H9 (cell line): ENCODE measurements around the gene SNX4. TPM values are rescaled to one million over a fixed set of nuclear protein-coding genes. Genes with fewer than 3 reads are reported as not detected.

Experiments used
- DNase-seq: peaks from one replicate; pipeline ENCODE4 v3.0.0-alpha.2; 2017
- H2AFZ ChIP-seq: one replicate; pipeline ENCODE4 v1.6.1; 2013; ENCODE audit warnings: mild to moderate bottlenecking, low read length, control low read depth, moderate library complexity
- H2AK5ac ChIP-seq: 2 replicates; pipeline ENCODE4 v1.6.1; 2013; ENCODE audit warnings: low read length, control low read depth, mixed read lengths; ENCODE audit not compliant: insufficient read length
- H2BK120ac ChIP-seq: one replicate; pipeline ENCODE4 v1.6.1; 2013; ENCODE audit warnings: low read depth, mild to moderate bottlenecking, low read length, control low read depth, inconsistent platforms; ENCODE audit not compliant: poor library complexity, severe bottlenecking
- H2BK12ac ChIP-seq: 2 replicates; pipeline ENCODE4 v1.6.1; 2013; ENCODE audit warnings: low read length, control low read depth, mixed read lengths, low read depth; ENCODE audit not compliant: insufficient read length
- H2BK15ac ChIP-seq: 2 replicates; pipeline ENCODE4 v1.6.1; 2013; ENCODE audit warnings: low read depth, low read length, control low read depth
- H2BK20ac ChIP-seq: one replicate; pipeline ENCODE4 v1.6.1; 2013; ENCODE audit warnings: low read depth, mild to moderate bottlenecking, low read length, control low read depth, inconsistent platforms; ENCODE audit not compliant: poor library complexity, severe bottlenecking
- H2BK5ac ChIP-seq: 2 replicates; pipeline ENCODE4 v1.6.1; 2013; ENCODE audit warnings: low read length, control low read depth, mixed read lengths; ENCODE audit not compliant: insufficient read length
- H3K14ac ChIP-seq: 2 replicates; pipeline ENCODE4 v1.6.1; 2013; ENCODE audit warnings: low read length, control low read depth; ENCODE audit not compliant: insufficient read depth
- H3K18ac ChIP-seq: 2 replicates; pipeline ENCODE4 v1.6.1; 2013; ENCODE audit warnings: low read depth, mild to moderate bottlenecking, mixed read lengths, low read length, control low read depth; ENCODE audit not compliant: insufficient read length
- H3K23ac ChIP-seq: 2 replicates; pipeline ENCODE4 v1.6.1; 2013; ENCODE audit warnings: low read length, control low read depth, mixed read lengths, low read depth; ENCODE audit not compliant: insufficient read length
- H3K23me2 ChIP-seq: 2 replicates; pipeline ENCODE4 v1.6.1; 2013; ENCODE audit warnings: low read depth, mild to moderate bottlenecking, mixed read lengths, low read length, control low read depth; ENCODE audit not compliant: insufficient read length, poor library complexity, severe bottlenecking
- H3K27ac ChIP-seq: 2 replicates; pipeline ENCODE4 v1.5.1; 2013; ENCODE audit warnings: low read length, control low read depth, mixed read lengths, low read depth; ENCODE audit not compliant: insufficient read length
- H3K27me3 ChIP-seq: 2 replicates; pipeline ENCODE4 v1.6.1; 2013; ENCODE audit warnings: low read length, control low read depth, inconsistent platforms; ENCODE audit not compliant: insufficient read depth
- H3K4ac ChIP-seq: 2 replicates; pipeline ENCODE4 v1.6.1; 2013; ENCODE audit warnings: low read depth, mild to moderate bottlenecking, control low read depth, inconsistent platforms, low read length, moderate library complexity
- H3K4me1 ChIP-seq: 2 replicates; pipeline ENCODE4 v1.6.1; 2013; ENCODE audit warnings: low read length, control low read depth, inconsistent platforms; ENCODE audit not compliant: insufficient read depth
- H3K4me2 ChIP-seq: 2 replicates; pipeline ENCODE4 v1.6.1; 2013; ENCODE audit warnings: low read length, control low read depth, mixed read lengths; ENCODE audit not compliant: insufficient read length, insufficient read depth
- H3K56ac ChIP-seq: 2 replicates; pipeline ENCODE4 v1.6.1; 2013; ENCODE audit warnings: low read depth, mild to moderate bottlenecking, mixed read lengths, low read length, control low read depth; ENCODE audit not compliant: insufficient read length
- H3K79me1 ChIP-seq: 2 replicates; pipeline ENCODE4 v1.6.1; 2013; ENCODE audit warnings: low read depth, mild to moderate bottlenecking, moderate library complexity, low read length, control low read depth, inconsistent platforms; ENCODE audit not compliant: insufficient read depth, poor library complexity, severe bottlenecking
- H3K79me2 ChIP-seq: 2 replicates; pipeline ENCODE4 v1.6.1; 2013; ENCODE audit warnings: low read length, control low read depth, inconsistent platforms; ENCODE audit not compliant: insufficient read depth
- H3K9ac ChIP-seq: 2 replicates; pipeline ENCODE4 v1.6.1; 2013; ENCODE audit warnings: low read length, control low read depth, mixed read lengths; ENCODE audit not compliant: insufficient read length; ENCODE audit errors: extremely low read depth
- H3K9me3 ChIP-seq: one replicate; pipeline ENCODE4 v1.6.1; 2013; ENCODE audit warnings: low read depth, low read length, inconsistent platforms; ENCODE audit not compliant: control insufficient read depth
- H3T11ph ChIP-seq: one replicate; pipeline ENCODE4 v1.6.1; 2013; ENCODE audit warnings: mild to moderate bottlenecking, low read length, control low read depth, inconsistent platforms
- H4K20me1 ChIP-seq: one replicate; pipeline ENCODE4 v1.6.1; 2013; ENCODE audit not compliant: control insufficient read depth, insufficient read length, insufficient read depth
- H4K5ac ChIP-seq: 2 replicates; pipeline ENCODE4 v1.6.1; 2013; ENCODE audit warnings: low read depth, mild to moderate bottlenecking, mixed read lengths, low read length, control low read depth; ENCODE audit not compliant: insufficient read length
- H4K8ac ChIP-seq: replicated peaks from 2 replicates; pipeline ENCODE4 v1.6.1; 2013; ENCODE audit warnings: low read length, control low read depth, mixed read lengths, low read depth; ENCODE audit not compliant: insufficient read length
- H4K91ac ChIP-seq: 2 replicates; pipeline ENCODE4 v1.6.1; 2013; ENCODE audit warnings: low read depth, mild to moderate bottlenecking, moderate library complexity, mixed read lengths, low read length, control low read depth; ENCODE audit not compliant: insufficient read length
- H3K27ac Mint-ChIP-seq, 3 experiments: 2 replicates in 2 of 3; 3 replicates in 1 of 3; pipeline ENCODE4 v1.8.0; 2020 to 2021; ENCODE audit warnings: mixed read lengths in 3 of 3, mild to moderate bottlenecking in 1 of 3, moderate library complexity in 1 of 3
- H3K27me3 Mint-ChIP-seq: 2 replicates; pipeline ENCODE4 v1.8.0; 2021; ENCODE audit warnings: low read depth, mild to moderate bottlenecking, moderate library complexity, mixed read lengths
- H3K36me3 Mint-ChIP-seq, 3 experiments: 2 replicates in 2 of 3; 3 replicates in 1 of 3; pipeline ENCODE4 v1.8.0; 2020 to 2021; ENCODE audit warnings: low read depth in 3 of 3, mixed read lengths in 3 of 3; ENCODE audit not compliant: insufficient read depth in 1 of 3
- H3K4me1 Mint-ChIP-seq, 2 experiments: 2 replicates each; pipeline ENCODE4 v1.8.0; 2020; ENCODE audit warnings: mixed read lengths in 2 of 2
- H3K4me3 Mint-ChIP-seq, 2 experiments: 2 replicates in 1 of 2; 3 replicates in 1 of 2; pipeline ENCODE4 v1.8.0; 2020 to 2021; ENCODE audit warnings: mild to moderate bottlenecking in 2 of 2, mixed read lengths in 2 of 2, moderate library complexity in 1 of 2
- H3K9me3 Mint-ChIP-seq, 2 experiments: 2 replicates in 1 of 2; 3 replicates in 1 of 2; pipeline ENCODE4 v1.8.0; 2020; ENCODE audit warnings: mild to moderate bottlenecking in 2 of 2, mixed read lengths in 2 of 2, moderate library complexity in 1 of 2
- WGBS: extraction: QIAGEN DNeasy Blood & Tissue Kit; methylation state at CpG from one replicate; pipeline ENCODE4 v1.1.7; 2013; ENCODE audit warnings: missing lambda C conversion rate, low lambda C conversion rate, mixed read lengths; ENCODE audit not compliant: insufficient read length; ENCODE audit errors: extremely low coverage; 5-methylcytosine and 5-hydroxymethylcytosine counted together
- total RNA-seq: library from RNA; stranded (reverse); gene quantifications from 2 replicates; pipeline ENCODE4 v1.2.1, GENCODE V29; 2021
- TF ChIP-seq, protein P1 (sequence below): fragments of 200-600 bp; sonication (generic); conservative IDR thresholded peaks from 3 replicates; pipeline ENCODE4 v1.8.0; 2021; ENCODE audit warnings: antibody characterized with exemption, mild to moderate bottlenecking

Gene SNX4
- total RNA-seq, 1 experiment from 2014 or later, result 29.5 TPM

DNA sequence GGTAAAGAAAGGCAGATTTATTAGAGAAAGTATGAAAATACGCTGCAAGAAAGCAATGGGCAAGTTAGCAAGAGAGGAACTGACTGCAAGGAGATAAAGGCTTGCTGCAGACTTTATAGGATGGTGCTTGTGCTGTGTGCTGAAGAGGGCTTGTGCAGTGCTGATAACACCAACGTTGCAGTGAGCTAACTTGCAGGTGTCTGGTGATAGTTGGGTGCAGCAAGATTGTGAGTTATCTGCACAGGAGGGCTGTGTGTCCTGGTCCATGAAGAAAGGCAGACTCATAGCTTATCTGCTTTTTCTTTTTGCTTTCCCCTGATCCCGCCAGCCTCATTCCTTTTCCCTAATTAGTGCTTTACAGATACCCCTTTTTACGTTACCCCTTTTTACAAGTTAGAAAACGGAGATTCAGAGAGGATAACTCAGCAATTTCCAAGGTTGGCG, 86.9 kb downstream of the SNX4 start:
- Histone ChIP-seq H3K9me3 (no peaks in the 10 kb centered on the region), H3K18ac (no peak overlapping the region), H4K91ac (no peak overlapping the region), H4K8ac (no peak overlapping the region), H3K4me1 (no peaks in the 10 kb centered on the region), H2BK20ac (no peak overlapping the region), H3K27ac (no peak overlapping the region), H2BK12ac (no peak overlapping the region), H3K9ac (no peak overlapping the region), H4K20me1 (no peaks in the 10 kb centered on the region), H3K14ac (no peak overlapping the region), H3K79me2 (no peaks in the 10 kb centered on the region), H3T11ph (no peak overlapping the region), H3K27me3 (no peaks in the 10 kb centered on the region), H3K56ac (no peak overlapping the region), H2AFZ (no peak overlapping the region), H2AK5ac (no peak overlapping the region), H3K4me2 (no peak overlapping the region), H3K4ac (no peak overlapping the region), H2BK5ac (no peak overlapping the region), H3K23ac (no peak overlapping the region), H4K5ac (no peak overlapping the region), H3K79me1 (no peaks in the 10 kb centered on the region), H3K23me2 (no peaks in the 10 kb centered on the region), H2BK15ac (no peak overlapping the region), H2BK120ac (no peak overlapping the region)
- no peak overlapping the region for H3K27ac Mint-ChIP-seq
- DNase-seq, result no peak
- no peaks in the 10 kb centered on the region for H3K27me3 Mint-ChIP-seq
- no peak overlapping the region for H3K4me3 Mint-ChIP-seq
- WGBS, result no CpG with 5 or more reads among the region's 6 CpGs
- peaks cover 16 to 23% of the 10 kb centered on the region in 2 experiments for H3K4me1 Mint-ChIP-seq
- H3K36me3 Mint-ChIP-seq, result no peaks in the 10 kb centered on the region; a peak in 1 of 7 replicates
- H3K9me3 Mint-ChIP-seq, result no peaks in the 10 kb centered on the region
- TF ChIP-seq, protein P1, sequence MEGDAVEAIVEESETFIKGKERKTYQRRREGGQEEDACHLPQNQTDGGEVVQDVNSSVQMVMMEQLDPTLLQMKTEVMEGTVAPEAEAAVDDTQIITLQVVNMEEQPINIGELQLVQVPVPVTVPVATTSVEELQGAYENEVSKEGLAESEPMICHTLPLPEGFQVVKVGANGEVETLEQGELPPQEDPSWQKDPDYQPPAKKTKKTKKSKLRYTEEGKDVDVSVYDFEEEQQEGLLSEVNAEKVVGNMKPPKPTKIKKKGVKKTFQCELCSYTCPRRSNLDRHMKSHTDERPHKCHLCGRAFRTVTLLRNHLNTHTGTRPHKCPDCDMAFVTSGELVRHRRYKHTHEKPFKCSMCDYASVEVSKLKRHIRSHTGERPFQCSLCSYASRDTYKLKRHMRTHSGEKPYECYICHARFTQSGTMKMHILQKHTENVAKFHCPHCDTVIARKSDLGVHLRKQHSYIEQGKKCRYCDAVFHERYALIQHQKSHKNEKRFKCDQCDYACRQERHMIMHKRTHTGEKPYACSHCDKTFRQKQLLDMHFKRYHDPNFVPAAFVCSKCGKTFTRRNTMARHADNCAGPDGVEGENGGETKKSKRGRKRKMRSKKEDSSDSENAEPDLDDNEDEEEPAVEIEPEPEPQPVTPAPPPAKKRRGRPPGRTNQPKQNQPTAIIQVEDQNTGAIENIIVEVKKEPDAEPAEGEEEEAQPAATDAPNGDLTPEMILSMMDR, result no peak
